Measurements from ENCODE around the gene HNRNPM.
"Not testable (repeated sequence)": the region's sequence is repeated elsewhere in the genome, so short reads cannot be mapped to it uniquely, and the experiment has no call there.

The HNRNPM gene

DNA sequence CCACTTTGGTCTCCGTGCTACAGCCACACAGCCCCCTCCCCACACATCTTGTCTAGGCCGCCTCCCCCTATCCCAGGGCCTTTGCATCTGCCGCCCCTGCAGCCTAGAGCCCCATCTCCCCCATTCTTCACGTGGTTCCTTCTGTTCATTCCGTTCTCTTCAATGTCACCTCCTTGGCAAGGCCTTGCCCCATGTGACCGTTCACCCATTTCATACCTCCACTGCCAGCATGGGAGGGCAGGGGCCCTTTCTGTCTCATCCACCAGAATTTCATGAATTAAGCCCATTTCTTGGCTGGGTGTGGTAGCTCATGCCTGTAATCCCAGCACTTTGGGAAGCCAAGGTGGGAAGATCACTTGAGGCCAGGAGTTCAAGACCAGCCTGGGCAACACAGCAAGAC lies 15.7 kb upstream of the HNRNPM start:
- no peak for DNase-seq

DNA sequence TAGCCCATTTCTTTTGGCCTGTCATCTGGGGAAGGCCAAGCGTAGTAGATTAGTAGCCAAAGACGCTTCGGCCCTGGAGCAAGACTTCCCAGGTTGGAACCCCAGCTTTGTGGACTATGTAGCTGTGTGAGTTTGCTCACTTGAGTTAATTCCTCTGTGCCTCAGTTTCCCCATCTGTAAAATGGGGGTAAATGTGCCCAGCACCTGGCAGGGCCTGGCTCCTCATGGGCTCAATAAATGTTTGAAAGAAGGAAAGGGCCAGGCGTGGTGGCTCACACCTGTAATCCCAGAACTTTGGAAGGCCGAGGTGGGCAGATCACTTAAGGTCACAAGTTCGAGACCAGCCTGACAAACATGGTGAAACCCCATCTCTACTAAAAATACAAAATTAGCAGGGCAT lies 14.9 kb upstream of the HNRNPM start:
- no peak for DNase-seq

DNA sequence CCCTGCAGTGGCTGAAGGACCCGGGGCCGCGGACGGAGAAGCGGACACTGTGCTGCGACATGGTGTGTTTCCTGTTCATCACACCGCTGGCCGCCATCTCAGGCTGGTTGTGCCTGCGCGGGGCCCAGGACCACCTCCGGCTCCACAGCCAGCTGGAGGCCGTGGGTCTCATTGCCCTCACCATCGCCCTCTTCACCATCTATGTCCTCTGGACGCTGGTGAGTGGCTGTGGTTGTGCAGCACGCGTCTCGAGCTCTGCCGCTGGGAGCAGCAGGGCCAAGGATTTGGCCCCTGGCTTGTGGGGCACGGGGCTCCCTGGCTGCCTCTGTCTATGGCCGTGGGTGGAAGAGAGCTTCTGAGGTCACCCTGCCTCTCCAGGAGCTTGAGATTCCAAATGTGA lies 14.1 kb upstream of the HNRNPM start:
- DNase-seq, result no peak

DNA sequence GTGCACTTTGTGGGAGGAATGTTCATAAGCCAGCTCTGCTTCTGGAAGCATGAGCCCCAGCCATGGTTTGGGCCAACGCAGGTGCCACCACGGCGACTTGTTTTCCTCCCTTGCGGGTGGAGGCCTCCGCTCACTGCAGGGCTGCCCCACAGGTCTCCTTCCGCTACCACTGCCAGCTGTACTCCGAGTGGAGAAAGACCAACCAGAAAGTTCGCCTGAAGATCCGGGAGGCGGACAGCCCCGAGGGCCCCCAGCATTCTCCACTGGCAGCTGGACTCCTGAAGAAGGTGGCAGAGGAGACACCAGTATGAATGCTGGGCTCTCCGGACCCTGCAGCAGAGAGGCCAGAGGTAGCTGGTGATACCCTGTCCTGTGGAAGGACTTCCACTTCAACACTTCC lies 6.5 kb upstream of the HNRNPM start:
- no peak for DNase-seq

DNA sequence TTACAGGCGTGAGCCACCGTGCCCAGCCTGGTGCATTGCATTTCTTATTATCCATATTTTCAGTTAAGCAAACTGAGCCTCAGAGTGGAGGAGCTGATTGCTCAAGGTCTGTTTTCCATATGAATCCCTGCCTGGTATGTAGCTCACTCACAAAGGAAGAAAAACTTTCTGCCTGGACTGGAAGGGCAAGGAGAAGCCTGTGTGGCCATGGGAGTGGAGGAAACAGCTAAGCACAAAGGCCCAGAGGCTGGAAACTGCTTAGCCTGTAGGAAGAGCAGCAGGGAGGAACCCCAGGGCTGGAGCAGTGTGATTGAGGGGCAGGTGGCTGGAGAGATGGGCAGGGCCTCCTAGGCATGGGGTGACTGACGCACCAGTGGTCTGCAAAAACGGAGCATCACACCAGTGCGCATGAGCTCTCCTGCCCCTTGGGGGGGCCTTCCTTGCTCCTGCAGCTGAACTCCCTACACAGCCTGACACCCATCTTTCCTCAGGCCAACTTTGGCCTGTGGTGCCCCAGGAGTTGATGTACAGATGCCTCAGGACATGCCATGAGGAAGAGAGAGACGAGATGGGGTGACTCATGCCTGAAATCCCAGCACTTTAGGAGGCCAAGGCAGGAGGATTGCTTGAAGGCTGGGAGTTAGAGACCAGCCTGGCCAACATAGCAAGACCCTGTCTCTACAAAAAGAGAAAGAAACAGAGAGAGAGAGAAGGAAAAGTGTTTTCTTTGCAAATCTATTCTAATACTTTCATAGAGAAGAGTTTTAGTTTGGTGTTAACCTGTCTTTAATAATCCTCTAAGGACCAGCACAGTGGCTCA lies 2.8 kb upstream of the HNRNPM start:
- DNase-seq, result no peak

DNA sequence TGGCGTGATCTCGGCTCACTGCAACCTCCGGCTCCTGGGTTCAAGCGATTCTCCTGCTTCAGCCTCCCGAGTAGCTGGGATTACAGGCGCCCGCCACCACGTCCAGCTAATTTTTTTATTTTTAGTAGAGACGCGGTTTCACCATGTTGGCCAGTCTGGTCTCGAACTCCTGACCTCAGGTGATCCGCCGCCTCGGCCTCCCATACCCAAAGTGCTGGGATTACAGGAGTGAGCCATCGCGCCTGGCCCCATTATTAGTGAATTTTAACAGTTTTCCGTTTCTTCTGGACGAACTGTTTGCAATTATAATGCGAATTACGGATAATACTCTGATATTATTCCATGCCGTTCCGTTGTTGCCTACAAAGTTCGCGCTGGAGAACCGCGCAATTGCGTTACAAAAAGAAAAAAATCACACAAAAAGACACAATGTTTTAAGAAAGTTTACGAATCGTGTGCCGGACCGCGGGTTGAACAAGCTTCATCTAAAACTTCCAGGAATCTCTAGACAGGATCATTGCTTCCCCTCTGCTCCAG lies 567 bp upstream of the HNRNPM start:
- not testable (repeated sequence) for DNase-seq

DNA sequence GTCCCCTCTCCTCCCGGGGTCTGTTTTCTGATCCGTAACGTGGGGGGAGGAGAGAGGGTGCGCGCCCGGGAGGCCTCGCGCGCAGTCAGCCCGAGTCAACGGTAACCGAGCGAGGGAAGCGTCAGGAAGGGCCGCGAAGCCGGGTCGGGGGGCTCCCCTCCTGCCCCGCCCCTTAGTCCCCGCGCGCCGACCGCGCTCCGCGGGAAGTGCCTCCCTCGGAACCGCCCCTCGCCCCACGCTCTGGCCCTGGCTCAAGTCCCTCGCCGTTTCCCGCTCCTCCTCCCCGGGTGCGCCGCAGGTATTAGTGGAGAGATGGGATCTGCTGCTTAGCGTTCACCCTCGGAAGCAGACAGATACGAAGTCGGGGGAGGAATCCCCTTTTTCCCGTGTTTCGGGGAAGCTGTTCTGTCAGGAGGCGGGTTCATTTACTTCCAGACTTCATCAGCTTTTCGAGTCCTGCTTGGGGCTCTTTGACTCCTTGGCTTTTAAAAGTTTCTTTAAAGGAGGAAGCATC lies 770 bp downstream of the HNRNPM start:
- DNase-seq, result peak; percentile 60

DNA sequence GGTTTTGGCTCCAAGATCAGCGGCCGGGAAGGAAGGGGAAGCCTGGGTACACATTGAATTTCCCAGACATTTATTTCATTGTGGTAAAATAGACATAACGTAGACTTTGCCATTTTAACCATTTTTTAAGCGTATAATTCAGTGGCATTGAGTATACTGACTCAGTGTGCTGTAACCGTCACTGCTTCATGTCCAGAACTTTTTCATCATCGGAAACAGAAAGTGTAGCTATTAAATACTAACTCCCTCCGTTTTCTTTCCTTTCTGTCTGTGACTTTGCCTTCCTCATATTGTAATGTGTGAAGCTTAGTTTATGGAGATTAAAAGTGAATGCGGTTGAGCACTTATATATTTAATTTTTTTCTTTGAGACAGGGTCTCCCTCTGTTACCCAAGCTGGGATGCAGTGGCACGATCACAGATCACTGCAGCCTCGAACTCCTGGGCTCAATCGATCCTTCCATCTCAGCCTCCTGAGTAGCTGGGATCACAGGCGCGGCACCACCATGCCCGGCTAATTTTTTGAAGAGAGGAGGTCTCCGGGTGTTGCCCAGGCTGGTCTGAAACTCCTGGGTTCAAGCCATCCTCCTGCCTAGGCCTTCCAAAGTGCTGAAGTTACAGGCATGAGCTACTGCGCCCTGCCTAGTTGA lies 1.4 kb downstream of the HNRNPM start:
- no peak for DNase-seq

DNA sequence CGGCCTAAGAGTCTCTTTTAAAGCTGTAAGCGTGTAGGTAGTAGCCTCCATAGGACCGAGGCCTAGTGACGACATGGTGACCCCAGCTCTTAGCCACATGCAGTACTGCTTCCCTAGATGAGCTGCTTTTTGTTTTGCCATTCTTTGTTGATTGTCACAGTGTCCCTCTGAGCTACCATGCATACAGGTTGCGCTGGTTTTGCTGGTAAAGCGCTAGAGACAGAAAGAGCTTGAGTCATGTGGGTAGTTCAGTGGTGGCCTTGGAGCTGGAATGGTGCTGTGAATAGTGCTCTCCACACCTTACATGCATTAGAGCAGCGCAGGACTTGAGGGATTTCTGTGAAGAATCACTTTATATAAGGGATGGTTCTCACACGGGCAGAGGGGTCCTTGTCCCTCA lies 5.1 kb downstream of the HNRNPM start:
- peak; percentile 12 for DNase-seq

DNA sequence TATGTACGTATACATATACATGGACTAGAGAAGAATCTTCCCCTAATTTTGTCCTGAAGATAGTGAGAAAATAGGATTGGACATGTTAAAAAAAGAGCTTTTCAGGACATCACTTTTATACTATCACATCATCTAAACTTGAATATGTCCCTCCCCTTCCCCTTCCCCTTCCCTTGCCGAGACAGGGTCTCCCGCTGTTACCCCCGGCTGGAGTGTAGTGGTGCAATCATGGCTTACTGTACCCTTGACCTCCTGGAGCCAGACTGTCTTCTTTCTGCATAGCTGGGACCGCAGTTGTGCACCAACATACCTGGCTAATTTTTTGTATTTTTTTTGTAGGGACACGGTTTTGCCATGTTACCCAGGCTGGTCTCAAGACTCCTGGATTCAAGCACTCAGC lies 6.6 kb downstream of the HNRNPM start:
- DNase-seq, result no peak

DNA sequence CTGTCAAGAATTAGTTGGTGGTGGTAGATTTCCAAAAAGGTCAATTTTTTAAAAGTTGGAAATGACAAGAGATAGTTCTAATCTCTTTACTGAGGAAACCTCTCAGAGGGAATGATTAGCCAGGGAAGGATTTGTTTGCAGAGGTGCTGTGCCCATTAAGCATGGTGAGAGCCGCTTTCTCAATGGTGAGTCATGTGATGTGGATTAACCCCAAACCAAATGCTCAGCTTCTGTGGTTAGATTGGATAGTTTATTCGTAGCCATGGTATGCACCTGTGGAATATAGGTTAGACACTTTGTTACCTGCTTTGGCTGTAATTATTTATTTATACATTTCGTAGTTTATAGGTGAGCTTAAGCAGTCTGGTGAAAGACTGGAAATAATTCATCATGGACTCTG lies 7.1 kb downstream of the HNRNPM start:
- DNase-seq, result no peak

DNA sequence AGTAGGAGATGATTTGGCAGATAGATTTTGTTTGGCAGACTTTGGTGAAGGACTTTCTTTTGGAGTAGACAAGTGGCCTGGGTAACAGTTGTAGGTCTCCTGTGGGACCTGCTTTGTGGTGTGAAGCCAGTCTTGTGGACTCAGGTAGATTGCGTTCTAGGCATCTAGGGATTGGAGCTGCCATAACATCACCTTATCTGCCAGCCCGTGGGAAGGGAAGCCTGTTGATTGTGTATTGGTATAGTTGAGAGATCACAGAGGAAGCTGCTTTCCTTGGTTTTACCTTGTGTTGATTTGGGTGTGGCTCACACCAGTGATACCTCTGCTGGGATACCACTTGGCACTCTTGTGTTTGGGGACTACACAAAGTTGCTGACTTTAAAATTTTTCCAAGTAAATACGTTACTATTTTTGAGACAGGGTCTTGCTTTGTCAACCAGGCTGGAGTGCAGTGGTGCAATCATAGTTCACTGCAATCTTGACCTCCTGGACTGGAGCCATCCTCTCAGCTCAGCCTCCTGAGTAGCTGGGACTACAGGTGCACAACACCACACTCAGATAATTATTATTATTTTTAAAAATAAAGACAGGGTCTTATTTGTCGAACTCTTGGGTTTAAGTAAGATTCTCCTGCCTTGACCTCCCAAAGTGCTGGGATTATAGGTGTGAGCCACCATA lies 7.8 kb downstream of the HNRNPM start:
- no peak for DNase-seq

DNA sequence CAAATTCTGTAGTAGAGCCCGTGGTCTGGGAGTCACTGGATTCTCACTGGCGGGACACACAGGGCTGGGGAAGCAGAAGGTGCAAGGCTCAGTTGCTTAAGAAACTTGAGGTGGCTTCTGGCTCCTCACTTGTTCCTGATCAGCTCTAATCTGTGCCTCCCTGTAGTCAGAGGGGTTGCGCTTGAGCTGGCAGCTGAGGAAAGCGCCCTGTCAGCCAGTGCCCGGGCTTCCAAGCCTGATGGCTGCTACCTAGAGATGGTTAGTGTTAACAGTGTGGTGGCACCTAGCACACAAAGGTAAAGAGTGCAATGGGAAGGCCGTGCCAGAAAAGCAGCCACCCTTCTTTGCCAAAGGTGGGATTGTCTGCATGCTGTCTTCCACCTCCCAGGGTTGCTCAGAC lies 8.8 kb downstream of the HNRNPM start:
- DNase-seq, result no peak

DNA sequence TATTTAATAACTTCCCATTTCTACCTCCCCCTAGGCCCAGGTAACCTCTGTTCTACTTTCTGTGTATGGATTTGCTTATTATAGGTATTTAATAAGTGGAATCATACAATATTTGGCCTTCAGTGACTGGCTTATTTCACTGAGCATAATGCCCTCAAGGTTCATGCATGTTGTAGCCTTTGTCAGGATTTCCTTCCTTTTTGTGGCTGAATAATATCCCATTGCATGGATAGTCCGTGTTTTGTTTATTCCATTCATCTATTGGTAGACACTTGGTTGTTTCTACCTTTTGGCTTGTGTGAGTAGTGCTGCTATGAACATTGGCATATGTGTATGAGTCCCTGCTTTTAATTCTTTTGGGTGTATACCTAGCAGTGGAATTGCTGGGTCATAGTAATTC lies 9.4 kb downstream of the HNRNPM start:
- no peak for DNase-seq

DNA sequence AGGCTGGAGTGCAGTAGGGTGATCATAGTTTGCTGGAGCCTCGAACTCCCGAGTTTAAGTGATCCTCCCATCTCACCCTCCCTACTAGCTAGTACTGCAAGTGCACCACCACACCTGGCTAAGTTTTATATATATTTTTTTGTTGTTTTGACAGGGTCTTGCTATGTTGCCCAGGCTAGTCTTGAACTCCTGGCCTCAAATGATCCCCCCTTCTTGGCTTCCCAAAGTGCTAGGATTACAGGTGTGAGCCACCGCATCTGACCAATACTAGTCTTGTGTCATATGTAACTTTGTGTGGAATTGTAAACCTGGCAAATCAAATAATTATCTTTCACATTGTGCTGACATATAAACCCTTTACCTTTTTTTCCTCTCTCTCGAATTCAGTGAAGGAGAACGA lies 10.2 kb downstream of the HNRNPM start:
- DNase-seq, result no peak

DNA sequence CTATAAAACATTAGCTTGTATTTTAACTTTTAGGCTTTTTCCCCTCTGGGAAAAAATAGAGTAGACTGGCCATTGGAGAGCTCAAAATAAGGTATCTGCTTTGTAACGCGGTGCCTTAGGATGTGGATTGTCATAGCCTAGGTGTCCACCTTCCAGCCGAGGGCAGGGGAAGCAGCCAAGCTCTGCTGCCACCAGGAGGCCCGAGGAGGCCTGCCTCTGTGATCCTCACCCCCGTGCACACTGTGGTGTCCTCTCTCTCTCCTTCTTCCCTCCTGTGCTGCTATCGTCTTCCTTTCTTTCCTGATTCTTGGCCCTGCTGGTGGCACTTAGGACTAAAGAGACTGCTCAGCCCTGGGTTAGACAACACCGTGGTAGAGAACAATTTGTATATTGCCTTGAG lies 11.3 kb downstream of the HNRNPM start:
- no peak for DNase-seq

DNA sequence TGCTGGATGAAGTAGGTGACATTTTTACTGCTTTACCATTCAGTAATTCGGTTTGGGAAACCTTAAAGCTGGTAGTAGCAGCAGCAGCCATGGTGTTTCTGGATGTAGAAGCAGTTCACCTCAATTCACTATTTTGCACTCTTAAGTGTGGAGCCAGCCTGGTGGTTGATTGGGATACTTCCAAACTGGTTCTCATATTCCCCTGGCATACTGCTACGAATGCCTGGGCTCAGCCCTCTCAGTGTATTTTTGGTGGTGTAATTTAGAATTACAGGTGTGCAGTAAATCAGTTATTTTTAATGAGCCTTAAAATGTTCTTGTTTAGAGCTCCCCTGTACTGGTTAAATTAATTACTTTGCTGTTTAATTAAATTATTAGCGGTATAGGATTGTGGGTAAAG lies 12.4 kb downstream of the HNRNPM start:
- DNase-seq, result no peak

DNA sequence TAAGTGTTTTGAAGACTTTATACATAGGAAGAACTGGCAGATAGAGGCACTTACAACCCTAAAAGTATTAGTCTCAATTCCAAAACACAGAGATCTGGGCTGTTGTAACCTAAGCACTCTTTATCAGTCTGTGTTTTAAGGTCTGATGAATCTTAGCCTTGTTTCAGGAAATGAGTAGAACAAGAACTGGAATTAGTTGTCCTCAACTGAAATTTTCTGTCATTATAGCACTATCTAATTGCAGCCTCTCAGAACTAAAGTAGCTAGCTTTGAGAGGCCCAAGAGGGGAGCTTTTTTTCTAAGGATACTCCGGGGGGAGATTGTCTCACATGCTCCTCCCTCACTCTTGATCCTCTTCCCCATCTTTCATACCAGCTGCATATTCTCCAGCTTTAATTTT lies 13.1 kb downstream of the HNRNPM start:
- DNase-seq, result no peak

DNA sequence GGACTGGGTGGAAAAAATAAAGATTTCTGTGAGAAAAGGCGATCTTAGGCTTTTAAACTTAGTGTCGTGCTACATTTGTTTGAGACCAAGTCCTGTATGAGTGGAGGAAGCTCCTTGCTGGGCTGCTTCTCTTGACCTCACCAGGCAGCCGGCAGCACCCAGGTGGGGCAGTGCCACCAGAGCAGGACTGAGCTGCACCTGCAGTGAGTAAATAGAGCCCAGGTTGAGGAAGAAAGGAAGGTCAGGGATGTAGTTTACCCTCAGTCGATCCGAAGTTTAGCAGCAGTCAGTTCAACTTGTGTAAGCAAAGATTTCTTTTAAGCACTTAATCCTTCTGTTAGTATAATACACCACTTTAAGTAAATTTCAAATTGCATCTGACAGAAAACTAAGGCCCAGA lies 13.6 kb downstream of the HNRNPM start:
- no peak for DNase-seq

DNA sequence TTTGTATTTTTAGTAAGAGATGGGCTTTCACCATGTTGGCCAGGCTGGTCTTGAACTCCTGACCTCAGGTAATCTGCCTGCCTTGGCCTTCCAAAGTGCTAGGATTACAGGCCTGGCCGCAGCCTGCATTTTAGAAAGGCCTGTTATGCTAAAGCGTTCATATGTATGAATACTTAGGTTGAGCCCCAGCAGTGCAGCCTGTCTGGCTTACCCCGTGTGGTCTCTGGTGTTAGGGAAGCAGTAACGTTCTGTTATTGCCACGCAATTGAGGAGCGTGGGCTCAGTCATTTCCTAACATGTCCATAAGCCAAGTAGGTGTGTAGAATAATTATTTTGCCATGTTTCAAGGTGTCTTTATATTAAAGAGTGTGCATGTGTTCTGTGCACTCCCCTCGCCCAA lies 14.3 kb downstream of the HNRNPM start:
- no peak for DNase-seq

DNA sequence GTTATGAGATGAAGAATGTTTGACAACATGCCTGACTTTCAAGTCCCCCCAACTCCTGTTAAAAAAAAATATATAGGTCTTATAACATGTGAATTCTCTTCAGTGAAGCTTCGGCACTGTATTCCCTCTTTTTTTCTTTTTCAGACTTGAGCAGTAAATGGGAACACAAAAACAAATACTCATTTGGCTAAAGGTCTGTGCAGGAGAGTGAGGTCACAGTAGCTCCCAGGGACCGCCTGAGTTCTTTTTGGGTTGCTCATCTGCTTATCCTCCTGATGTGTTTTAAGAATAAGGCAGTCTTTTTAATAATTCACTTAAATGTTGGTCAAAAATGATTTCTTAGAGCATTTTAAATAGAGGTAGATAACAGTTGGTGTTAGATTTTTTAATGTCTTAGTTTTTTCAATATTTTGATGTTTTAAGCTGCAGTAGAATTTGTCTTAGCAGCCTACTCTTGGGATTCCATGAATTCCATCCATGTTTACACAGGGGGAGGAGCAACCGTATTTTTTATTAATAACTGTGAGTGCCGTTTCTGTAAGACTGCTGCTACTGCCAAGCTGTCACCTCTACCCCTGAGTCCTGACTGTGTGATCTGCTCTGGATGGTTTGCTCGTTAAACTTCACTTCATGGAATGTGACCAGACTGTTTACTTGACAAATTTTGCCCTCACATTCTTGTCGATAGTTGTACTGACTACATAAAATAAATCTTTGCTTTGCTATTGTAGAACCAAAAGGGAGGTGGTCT lies 14.9 kb downstream of the HNRNPM start:
- DNase-seq, result no peak

DNA sequence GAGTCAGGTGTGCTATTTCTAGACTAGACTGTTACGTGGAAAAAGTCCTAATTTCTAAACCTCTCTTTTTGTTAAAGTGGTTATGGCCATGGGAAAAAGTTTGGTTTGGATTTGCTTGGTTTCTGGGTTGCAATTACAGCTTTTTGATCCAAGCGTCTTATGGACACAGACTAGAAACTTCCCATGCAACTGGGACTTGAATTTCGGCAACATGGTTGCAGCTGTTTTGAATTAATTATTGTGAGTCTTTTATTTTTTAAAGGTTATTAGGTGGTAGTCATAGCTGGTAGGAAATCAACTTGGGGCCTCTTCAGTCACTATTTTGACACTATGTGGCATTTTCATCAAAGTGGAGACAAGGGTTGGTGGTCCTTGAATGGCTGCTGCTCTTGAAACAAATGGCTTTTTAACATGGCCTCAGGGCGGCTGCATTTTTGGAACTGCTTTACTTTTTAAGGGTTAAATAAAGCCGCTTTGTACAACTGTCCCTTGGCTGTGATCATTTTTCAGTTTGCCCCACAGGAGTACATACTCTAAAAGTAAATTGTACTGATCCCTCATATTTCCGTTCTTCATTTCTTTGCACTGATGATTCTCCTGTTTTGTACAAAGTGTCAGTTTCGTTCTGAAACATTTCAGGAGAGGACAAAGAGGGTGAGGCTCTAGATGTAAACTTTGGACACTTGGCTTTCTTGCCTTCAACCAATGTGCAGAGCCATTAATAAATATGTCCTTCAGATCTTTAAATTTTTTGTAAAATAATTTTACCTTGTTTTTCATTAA lies 15.9 kb downstream of the HNRNPM start:
- DNase-seq, result no peak

All from activated CD4-positive, alpha-beta T cell treated with anti-CD3 and anti-CD28 coated beads for 48 hours (primary cell).